Bone marrow (tissue), 2 donors: ENCODE data around the gene LAX1.
"Not testable (repeated sequence)": the region's sequence is repeated elsewhere in the genome, so short reads cannot be mapped to it uniquely, and the experiment has no call there.

Experiments
- DNase-seq, 2 donors: peaks; one replicate each; lab custom pipeline; 2025; lab: John Stamatoyannopoulos, UW

The LAX1 gene

GRCh38 chr1:203765029-203765837 is at the start of gene LAX1:
LAX1 (plus strand) TSS chr1:203765183; CDS start chr1:203765566, 383 bp downstream.
- DNase-seq, result peak in 1 of 2 donors; percentile 87

- no peak for DNase-seq
Measured at GRCh38 chr1:203717120-203717519, 47.9 kb upstream of the LAX1 start.

GRCh38 chr1:203720242-203720641 is 44.7 kb upstream of the LAX1 start:
- no peak for DNase-seq

- DNase-seq, result no peak
Measured at GRCh38 chr1:203722909-203723308, 42.1 kb upstream of the LAX1 start.

GRCh38 chr1:203726417-203726867 is 38.5 kb upstream of the LAX1 start:
- DNase-seq, result no peak

- DNase-seq, result no peak
Measured at GRCh38 chr1:203733009-203733863, 31.7 kb upstream of the LAX1 start.

- DNase-seq, result no peak
Measured at GRCh38 chr1:203742436-203742835, 22.5 kb upstream of the LAX1 start.

- no peak for DNase-seq
Measured at GRCh38 chr1:203743091-203743571, 21.9 kb upstream of the LAX1 start.

- DNase-seq, result peak in 1 of 2 donors; percentile 14
Measured at GRCh38 chr1:203744075-203744972, 20.7 kb upstream of the LAX1 start.

GRCh38 chr1:203746281-203746680 is 18.7 kb upstream of the LAX1 start:
- no peak for DNase-seq

GRCh38 chr1:203751051-203751450 is 13.9 kb upstream of the LAX1 start:
- no peak for DNase-seq

- DNase-seq, result not testable (repeated sequence)
Measured at GRCh38 chr1:203751618-203752361, 13.2 kb upstream of the LAX1 start.

GRCh38 chr1:203754455-203754864 is 10.5 kb upstream of the LAX1 start:
- no peak for DNase-seq

- DNase-seq, result no peak
Measured at GRCh38 chr1:203756036-203756435, 8.9 kb upstream of the LAX1 start.

- DNase-seq, result not testable (repeated sequence)
Measured at GRCh38 chr1:203758749-203759148, 6.2 kb upstream of the LAX1 start.

GRCh38 chr1:203760506-203760905 is 4.5 kb upstream of the LAX1 start:
- DNase-seq, result no peak

GRCh38 chr1:203761958-203762357 is 3.0 kb upstream of the LAX1 start:
- not testable (repeated sequence) for DNase-seq

GRCh38 chr1:203763505-203763904 is 1.5 kb upstream of the LAX1 start:
- no peak for DNase-seq

GRCh38 chr1:203764105-203765028 is 616 bp upstream of the LAX1 start:
- DNase-seq, result no peak

- no peak for DNase-seq
Measured at GRCh38 chr1:203768256-203768655, 3.3 kb downstream of the LAX1 start.
